ENCODE results near the gene WASHC1.
"Not testable (repeated sequence)": the region's sequence is repeated elsewhere in the genome, so short reads cannot be mapped to it uniquely, and the experiment has no call there.

The WASHC1 gene

DNA sequence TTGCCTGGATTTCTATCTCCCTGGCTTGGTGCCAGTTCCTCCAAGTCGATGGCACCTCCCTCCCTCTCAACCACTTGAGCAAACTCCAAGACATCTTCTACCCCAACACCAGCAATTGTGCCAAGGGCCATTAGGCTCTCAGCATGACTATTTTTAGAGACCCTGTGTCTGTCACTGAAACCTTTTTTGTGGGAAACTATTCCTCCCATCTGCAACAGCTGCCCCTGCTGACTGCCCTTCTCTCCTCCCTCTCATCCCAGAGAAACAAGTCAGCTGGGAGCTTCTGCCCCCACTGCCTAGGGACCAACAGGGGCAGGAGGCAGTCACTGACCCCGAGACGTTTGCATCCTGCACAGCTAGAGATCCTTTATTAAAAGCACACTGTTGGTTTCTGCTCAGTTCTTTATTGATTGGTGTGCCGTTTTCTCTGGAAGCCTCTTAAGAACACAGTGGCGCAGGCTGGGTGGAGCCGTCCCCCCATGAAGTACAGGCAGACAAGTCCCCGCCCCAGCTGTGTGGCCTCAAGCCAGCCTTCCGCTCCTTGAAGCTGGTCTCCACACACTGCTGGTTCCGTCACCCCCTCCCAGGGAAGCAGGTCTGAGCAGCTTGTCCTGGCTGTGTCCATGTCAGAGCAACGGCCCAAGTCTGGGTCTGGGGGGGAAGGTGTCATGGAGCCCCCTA lies 15.0 kb downstream of the WASHC1 start:
- not testable (repeated sequence) for DNase-seq (ENCODE audit: low read depth in 2 of 2)

DNA sequence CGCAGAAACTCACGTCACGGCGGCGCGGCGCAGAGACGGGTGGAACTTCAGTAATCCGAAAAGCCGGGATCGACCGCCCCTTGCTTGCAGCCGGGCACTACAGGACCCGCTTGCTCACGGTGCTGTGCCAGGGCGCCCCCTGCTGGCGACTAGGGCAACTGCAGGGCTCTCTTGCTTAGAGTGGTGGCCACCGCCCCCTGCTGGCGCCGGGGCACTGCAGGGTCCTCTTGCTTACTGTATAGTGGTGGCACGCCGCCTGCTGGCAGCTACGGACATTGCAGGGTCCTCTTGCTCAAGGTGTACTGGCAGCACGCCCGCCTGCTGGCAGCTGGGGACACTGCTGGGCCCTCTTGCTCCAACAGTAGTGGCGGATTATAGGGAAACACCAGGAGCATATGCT lies 18.1 kb downstream of the WASHC1 start:
- peak; percentile 49 to 78 for DNase-seq (ENCODE audit: low read depth in 2 of 2)

DNA sequence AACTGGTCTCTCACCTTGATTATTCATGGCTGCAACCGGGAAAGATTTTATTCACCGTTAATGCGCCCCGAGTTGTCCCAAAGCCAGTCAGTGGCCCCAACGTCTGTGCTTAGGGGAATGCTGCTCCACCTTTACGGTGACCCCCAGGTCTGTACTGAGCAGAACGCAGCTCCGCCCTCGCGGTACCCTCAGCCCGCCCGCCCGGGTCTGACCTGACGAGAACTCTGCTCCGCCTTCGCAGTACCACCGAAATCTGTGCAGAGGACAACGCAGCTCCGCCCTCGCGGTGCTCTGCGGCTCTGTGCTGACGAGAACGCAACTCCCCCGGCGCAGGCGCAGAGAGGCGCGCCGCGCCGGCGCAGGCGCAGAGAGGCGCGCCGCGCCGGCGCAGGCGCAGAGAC lies 18.6 kb downstream of the WASHC1 start:
- not testable (repeated sequence) for DNase-seq (ENCODE audit: low read depth in 2 of 2)

DNA sequence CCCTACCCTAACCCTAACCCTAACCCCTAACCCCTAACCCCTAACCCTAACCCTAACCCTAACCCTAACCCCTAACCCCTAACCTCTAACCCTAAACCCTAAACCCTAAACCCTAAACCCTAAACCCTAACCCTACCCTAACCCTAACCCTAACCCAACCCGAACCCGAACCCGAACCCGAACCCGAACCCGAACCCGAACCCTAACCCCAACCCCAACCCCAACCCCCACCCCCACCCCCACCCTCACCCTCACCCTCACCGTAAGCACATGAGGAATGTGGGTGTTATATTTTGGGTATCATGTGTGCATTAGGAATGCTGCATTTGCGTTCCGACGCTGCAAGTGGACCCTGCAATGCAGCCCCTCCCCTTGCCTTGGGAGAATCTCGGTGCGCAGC lies 19.0 kb downstream of the WASHC1 start:
- DNase-seq (ENCODE audit: low read depth in 2 of 2): not testable (repeated sequence)

Measured in activated CD4-positive, alpha-beta T cell treated with anti-CD3 and anti-CD28 coated beads for 24 hours (primary cell).